Peyer's patch (tissue), 4 donors: ENCODE results near the gene AKAP13. TPM values are rescaled to one million over a fixed set of nuclear protein-coding genes. Genes with fewer than 3 reads are reported as not detected.
A peak's percentile ranks its signal among the peaks of the same experiment; 100 is the strongest.

Source experiments
- DNase-seq, 3 donors: peaks; one replicate each; pipeline ENCODE4 v3.0.0-alpha.2; 2017 to 2019
- H3K27ac ChIP-seq, 4 donors: fragments of 200-600 bp; sonication (generic); one replicate each; pipeline ENCODE4 v1.5.1; 2016 to 2019
- H3K27me3 ChIP-seq, 2 donors: fragments of 200-600 bp; sonication (generic); one replicate each; pipeline ENCODE4 v1.5.1; 2019
- H3K36me3 ChIP-seq, 3 donors: fragments of 200-600 bp; sonication (generic); one replicate each; pipeline ENCODE4 v1.5.1; 2016 to 2019
- H3K4me1 ChIP-seq, 4 donors: fragments of 200-600 bp; sonication (generic); one replicate each; pipeline ENCODE4 v1.5.1; 2016 to 2019
- H3K4me3 ChIP-seq, 4 donors: fragments of 200-600 bp; sonication (generic); 1 replicate in 3 of 4; 2 replicates in 1 of 4; pipeline ENCODE4 v1.5.1; 2016 to 2019; ENCODE audit warnings: mild to moderate bottlenecking in 1 of 4
- H3K9me3 ChIP-seq, 4 donors: fragments of 200-600 bp; sonication (generic); one replicate each; pipeline ENCODE4 v1.5.1; 2016 to 2019; ENCODE audit warnings: mild to moderate bottlenecking in 1 of 4
- POLR2A ChIP-seq, 2 donors: fragments of 450-650 bp; IDR thresholded peaks; one replicate each; pipeline ENCODE4 v1.5.1; 2017; ENCODE audit warnings: antibody characterized with exemption in 2 of 2, mild to moderate bottlenecking in 2 of 2, moderate library complexity in 2 of 2
- total RNA-seq, 4 donors: library from RNA; depleted of rRNA; stranded (reverse); fragments of >200 nt; gene quantifications; one replicate each; pipeline ENCODE4 v1.1.0, GENCODE V29; 2016
- TF ChIP-seq, protein P1 (sequence below), 6 experiments: fragments of 450-650 bp in 4 of 6; fragments of 200-600 bp in 2 of 6; sonication (generic) in 1 of 6; IDR thresholded peaks; one replicate each; pipeline ENCODE4 v1.5.1; 2017 to 2019; ENCODE audit warnings: antibody characterized with exemption in 6 of 6, mild to moderate bottlenecking in 3 of 6, moderate library complexity in 1 of 6

Gene AKAP13
- total RNA-seq, 4 donors from 2014 or later, result 166 to 742 (median 242) TPM

DNA sequence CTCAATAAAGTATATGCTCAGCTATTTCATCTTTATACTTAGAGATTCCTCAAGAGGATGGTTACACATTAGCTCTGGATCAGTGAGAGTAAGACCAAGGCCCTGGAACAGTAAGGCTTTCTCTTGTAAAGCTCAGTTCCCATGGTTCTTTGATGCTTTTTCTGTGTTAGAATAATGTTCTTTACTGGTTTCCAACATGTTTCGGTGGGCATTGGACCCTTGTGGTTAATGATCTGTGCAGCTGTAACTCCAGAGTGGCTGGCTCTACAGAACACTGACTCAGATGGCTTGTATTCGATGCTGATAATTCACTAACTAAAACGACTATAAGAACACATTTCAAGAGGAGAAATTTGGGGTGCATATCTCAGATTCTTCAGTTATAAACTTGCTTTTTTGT is 114.7 kb downstream of the AKAP13 start:
- H3K9me3 ChIP-seq, result no peaks in the 10 kb centered on the region
- H3K27ac ChIP-seq, result peak overlapping the region in 3 of 4 donors; percentile 9 to 83 (median 75)
- no peak for DNase-seq
- TF ChIP-seq, protein P1, sequence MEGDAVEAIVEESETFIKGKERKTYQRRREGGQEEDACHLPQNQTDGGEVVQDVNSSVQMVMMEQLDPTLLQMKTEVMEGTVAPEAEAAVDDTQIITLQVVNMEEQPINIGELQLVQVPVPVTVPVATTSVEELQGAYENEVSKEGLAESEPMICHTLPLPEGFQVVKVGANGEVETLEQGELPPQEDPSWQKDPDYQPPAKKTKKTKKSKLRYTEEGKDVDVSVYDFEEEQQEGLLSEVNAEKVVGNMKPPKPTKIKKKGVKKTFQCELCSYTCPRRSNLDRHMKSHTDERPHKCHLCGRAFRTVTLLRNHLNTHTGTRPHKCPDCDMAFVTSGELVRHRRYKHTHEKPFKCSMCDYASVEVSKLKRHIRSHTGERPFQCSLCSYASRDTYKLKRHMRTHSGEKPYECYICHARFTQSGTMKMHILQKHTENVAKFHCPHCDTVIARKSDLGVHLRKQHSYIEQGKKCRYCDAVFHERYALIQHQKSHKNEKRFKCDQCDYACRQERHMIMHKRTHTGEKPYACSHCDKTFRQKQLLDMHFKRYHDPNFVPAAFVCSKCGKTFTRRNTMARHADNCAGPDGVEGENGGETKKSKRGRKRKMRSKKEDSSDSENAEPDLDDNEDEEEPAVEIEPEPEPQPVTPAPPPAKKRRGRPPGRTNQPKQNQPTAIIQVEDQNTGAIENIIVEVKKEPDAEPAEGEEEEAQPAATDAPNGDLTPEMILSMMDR (IDR thresholded peaks at IDR 0.05), result no peak
- TF ChIP-seq POLR2A (IDR thresholded peaks at IDR 0.05), result no peak
- peaks cover 0 to 36% (median 4%) of the 10 kb centered on the region in 4 donors for H3K4me1 ChIP-seq
- H3K36me3 ChIP-seq, result no peaks in the 10 kb centered on the region
- H3K4me3 ChIP-seq, result no peak overlapping the region
- H3K27me3 ChIP-seq, result no peaks in the 10 kb centered on the region

DNA sequence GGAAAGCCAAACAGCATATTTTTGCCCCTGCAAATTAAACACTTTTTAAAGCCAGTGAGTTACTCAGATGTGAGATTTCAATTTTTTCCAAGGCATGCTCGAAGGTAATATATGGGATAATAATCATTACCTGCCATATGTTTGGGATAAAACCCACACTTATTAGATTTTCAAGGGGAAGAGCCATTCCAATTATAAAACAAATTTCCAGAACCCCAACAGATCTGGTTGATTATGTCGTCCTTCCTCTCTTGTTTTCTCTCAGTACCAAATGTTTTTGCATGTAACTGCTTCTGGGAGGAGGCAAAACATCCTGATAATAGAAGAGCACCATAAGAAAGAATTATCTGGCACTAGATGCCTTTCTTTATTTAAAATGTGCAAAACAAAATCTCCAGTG is 115.1 kb downstream of the AKAP13 start:
- H3K36me3 ChIP-seq, result no peaks in the 10 kb centered on the region
- no peak for DNase-seq
- H3K27me3 ChIP-seq, result no peaks in the 10 kb centered on the region
- no peak for TF ChIP-seq POLR2A (IDR thresholded peaks at IDR 0.05)
- TF ChIP-seq, protein P1 (IDR thresholded peaks at IDR 0.05), result no peak
- H3K9me3 ChIP-seq, result no peaks in the 10 kb centered on the region
- no peak overlapping the region for H3K4me3 ChIP-seq
- peaks cover 0 to 36% (median 6%) of the 10 kb centered on the region in 4 donors for H3K4me1 ChIP-seq
- peak overlapping the region in 1 of 4 donors; percentile 83 for H3K27ac ChIP-seq

- DNase-seq, result no peak
- H3K27ac ChIP-seq, result no peak overlapping the region
- H3K4me1 ChIP-seq, result peaks cover 0 to 36% (median 6%) of the 10 kb centered on the region in 4 donors
- H3K9me3 ChIP-seq, result no peaks in the 10 kb centered on the region
- no peak for TF ChIP-seq POLR2A (IDR thresholded peaks at IDR 0.05)
- TF ChIP-seq, protein P1 (IDR thresholded peaks at IDR 0.05), result no peak
- H3K27me3 ChIP-seq, result no peaks in the 10 kb centered on the region
- no peaks in the 10 kb centered on the region for H3K36me3 ChIP-seq
- no peak overlapping the region for H3K4me3 ChIP-seq
These were observed 115.7 kb downstream of the AKAP13 start for GRCh38 chr15:85496151-85496550.

- TF ChIP-seq, protein P1 (IDR thresholded peaks at IDR 0.05), result no peak
- TF ChIP-seq POLR2A (IDR thresholded peaks at IDR 0.05), result no peak
- Histone ChIP-seq H3K9me3 (no peaks in the 10 kb centered on the region), H3K4me1 (peaks cover 0 to 36% (median 6%) of the 10 kb centered on the region in 4 donors), H3K27ac (no peak overlapping the region), H3K4me3 (no peak overlapping the region), H3K27me3 (no peaks in the 10 kb centered on the region), H3K36me3 (no peaks in the 10 kb centered on the region)
- no peak for DNase-seq
These were observed 116.3 kb downstream of the AKAP13 start for GRCh38 chr15:85496551-85497171.

- Histone ChIP-seq H3K27me3 (no peaks in the 10 kb centered on the region), H3K36me3 (no peaks in the 10 kb centered on the region), H3K9me3 (no peaks in the 10 kb centered on the region), H3K4me1 (peaks cover 0 to 36% (median 6%) of the 10 kb centered on the region in 4 donors), H3K4me3 (no peak overlapping the region), H3K27ac (no peak overlapping the region)
- TF ChIP-seq POLR2A (IDR thresholded peaks at IDR 0.05), result no peak
- TF ChIP-seq, protein P1 (IDR thresholded peaks at IDR 0.05), result no peak
- DNase-seq, result no peak
These were observed 116.8 kb downstream of the AKAP13 start for GRCh38 chr15:85497172-85497569.
